ENCODE data around the gene UBE2R2.

- TF ChIP-seq CTCF (conservative IDR thresholded peaks at IDR 0.05 in 1 of 2, IDR thresholded peaks at IDR 0.05 in 1 of 2; ENCODE audit: low read depth in 1 of 2, low read length in 2 of 2) (no peak), EZH2 (IDR thresholded peaks at IDR 0.05; ENCODE audit: low read length, missing control alignments) (no peak)
These were observed 29.1 kb upstream of the UBE2R2 start for GRCh38 chr9:33787839-33788238.

All from fibroblast of lung (primary cell).